ELR (cell line): ENCODE data around the gene WDR49.

Source experiments
- DNase-seq: peaks from one replicate; pipeline ENCODE4 v3.0.0-alpha.2; 2015; ENCODE audit warnings: low read depth

Gene WDR49

GRCh38 chr3:167653760-167654159 is at the start of gene WDR49:
Gene WDR49 (minus strand): TSS chr3:167653942. CDS start chr3:167653425, 517 bp downstream.
- DNase-seq = no peak

DNA sequence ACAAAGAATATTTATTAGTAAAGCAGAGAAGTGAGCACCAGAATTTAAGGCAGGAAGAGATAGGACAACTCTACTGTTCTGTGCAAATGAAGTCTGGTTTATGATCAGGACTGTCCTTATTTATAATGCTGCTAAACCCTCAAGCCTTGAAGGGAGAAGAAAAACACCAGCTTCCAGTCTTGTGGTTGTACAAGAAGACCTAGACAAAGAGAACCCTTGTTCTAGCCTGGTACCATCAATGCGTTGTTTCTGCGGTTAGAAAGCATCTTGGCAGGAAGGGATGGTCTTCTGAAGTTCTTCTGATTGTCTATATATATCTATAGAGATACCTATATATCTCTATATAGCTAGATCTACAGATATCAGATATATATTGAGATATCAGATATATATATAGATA is 47.2 kb upstream of the WDR49 start:
- no peak for DNase-seq

DNA sequence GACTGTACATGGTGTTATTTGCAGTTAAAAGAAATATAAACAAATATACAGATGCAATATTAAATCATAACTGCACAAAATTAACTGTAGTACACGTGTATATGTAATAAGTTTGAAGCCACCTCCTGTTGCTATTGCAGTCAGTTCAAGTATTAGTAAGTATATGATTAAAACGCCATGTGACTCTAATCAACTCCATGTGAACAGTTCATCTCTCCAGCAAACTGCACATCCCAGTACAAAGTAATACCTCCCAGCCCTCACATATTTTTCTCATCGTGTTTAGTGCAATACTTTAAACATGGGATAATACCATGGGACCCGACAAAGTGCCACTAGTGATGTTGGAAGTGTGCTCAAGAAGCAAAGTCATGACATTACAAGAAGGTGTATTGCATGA is 46.3 kb upstream of the WDR49 start:
- DNase-seq = no peak

- DNase-seq = no peak
Observed at GRCh38 chr3:167694121-167694520, 40.4 kb upstream of the WDR49 start.

GRCh38 chr3:167691366-167691765 is 37.6 kb upstream of the WDR49 start:
- DNase-seq = no peak

- DNase-seq = peak; percentile 78
Observed at GRCh38 chr3:167684388-167684993, 30.7 kb upstream of the WDR49 start.

- no peak for DNase-seq
Observed at GRCh38 chr3:167679526-167679925, 25.8 kb upstream of the WDR49 start.

DNA sequence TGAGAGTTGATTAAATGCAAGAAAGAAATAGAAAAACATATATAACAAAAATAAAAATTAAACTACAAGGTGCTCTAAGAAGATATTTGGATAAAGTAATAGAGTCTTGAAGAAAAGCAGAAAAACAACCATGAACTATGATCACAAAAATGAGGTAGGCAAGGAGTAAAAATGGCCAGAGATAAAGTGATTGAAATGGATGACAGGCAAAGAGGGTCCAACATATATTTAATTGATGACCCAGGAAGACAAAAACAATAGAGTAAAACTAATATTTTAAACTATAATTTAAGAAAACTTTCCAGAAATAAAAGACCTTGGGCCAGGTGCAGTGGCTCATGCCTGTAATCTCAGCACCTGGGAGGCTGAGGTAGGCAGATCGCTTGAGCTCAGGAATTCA is 22.1 kb upstream of the WDR49 start:
- no peak for DNase-seq

- DNase-seq = no peak
Observed at GRCh38 chr3:167673221-167673620, 19.5 kb upstream of the WDR49 start.

GRCh38 chr3:167671878-167672427 is 18.2 kb upstream of the WDR49 start:
- DNase-seq = no peak

DNA sequence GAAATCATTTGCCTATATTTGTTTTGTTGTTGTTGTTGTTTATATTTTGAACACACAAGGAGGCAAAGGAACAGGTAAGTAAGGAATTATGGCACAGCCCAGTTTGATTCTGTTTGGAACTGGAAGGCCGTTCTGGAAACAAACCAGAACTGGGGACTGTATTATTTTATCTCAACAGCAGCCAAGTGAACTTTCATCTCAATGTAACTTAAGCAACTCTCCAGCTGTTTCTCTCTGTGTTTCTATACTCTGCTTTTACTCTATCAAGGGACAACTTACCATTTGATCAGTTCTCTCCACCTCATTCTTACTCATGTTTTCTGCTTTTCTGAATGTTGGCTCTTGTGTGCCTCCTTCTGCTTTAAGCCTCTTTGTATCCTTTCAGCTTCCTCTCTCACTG is 16.0 kb upstream of the WDR49 start:
- DNase-seq = no peak

- no peak for DNase-seq
Observed at GRCh38 chr3:167668651-167669050, 14.9 kb upstream of the WDR49 start.

DNA sequence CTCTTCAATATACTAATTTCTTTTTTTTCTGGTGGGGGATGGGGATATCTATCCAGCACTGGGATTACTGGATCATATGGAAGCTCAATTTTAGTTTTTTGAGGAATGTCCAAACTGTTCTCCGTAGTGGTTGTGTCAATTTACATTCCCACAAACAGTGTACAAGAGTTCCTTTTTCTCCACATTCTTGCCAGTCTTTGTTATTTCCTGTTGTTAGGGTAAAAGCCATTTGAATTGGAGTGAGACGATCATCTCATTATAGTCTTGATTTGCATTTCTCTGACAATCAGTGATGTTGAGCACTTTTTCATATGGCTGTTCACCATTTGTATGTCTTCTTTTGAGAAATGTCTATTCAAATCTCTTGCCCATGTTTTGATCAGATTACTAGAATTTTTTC is 12.8 kb upstream of the WDR49 start:
- no peak for DNase-seq

GRCh38 chr3:167662919-167663400 is 9.2 kb upstream of the WDR49 start:
- DNase-seq = no peak

DNA sequence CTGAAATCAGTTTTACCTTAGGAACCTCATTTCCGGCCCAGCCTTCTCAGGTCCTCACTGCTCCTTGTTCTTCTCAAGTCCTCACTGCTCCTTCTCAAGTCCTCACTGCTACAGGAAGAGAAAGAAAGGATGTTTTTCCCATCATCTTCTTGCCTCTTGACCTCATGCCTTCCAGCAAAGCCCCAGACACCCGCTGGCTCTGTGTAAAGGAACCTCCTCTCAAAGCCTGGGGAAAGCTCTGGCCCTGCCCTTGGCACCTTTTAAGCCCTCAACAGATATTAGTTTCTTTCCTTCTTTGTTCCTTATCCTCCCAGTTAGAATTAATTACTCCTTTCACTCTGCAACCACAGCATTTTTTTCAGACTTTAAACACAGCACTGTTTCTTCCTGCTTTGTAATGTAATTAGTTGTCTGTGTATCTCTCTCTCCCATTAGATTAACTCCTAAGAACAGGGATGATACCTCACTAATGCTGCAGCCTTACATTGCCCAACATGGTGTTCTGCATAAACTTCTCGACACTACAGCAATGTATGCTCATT is 4.0 kb upstream of the WDR49 start:
- no peak for DNase-seq

DNA sequence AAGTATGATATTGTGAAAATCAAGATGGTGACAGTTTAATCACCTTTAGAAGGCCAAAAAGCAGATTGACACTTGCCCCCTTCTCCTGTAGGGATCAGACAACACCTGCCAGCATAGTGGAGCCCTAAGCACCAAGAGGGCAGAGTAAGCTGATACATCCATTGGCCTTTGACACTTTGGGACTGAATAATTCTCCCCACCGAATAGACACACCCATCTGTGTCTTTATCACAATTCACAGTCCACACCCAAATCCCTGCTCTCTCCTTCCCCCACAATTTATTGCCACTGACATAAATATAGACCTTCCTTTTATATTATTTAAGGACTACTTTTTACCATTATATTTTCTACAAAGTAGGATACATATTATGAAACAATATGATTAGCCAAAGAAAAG is 3.1 kb upstream of the WDR49 start:
- DNase-seq = no peak

DNA sequence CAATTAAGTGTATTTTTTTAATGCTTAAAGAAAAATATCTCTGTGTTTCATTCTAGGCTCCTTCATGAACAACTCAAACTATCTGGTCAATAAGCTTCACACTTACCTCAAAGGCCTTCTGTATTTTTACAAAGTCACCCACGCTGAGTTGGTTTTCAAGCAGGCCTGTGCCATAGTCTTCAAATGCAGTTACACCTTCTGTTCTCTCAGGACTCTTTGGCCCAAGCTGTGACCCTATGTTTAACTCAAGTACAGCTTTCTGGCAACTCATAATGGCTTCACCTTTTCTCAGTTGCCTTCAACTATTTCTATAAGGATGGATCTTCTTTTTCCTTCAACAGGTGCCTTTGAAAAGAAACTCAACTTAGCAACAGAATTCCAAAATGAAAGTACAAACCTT is 587 bp downstream of the WDR49 start:
- no peak for DNase-seq

- no peak for DNase-seq
Observed at GRCh38 chr3:167651826-167652225, 1.9 kb downstream of the WDR49 start.

DNA sequence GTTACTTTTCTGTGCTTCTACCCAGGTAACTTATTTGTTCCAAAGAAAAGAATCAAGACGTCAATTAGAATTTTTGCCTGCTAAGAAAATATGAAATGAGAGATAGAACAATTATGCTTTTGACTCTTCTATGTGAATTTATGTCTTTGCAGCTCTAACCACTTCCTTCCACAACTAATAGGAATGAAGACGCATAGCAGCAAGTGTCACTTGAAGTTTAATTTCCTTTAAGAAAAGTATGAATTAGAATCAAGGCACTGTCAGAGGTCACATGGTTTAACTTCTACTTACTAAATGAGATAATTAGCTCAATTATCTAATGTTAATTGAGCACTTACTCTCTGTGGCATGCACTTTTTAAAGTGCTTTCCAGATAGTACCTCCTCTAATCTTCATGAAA is 3.3 kb downstream of the WDR49 start:
- DNase-seq = no peak

DNA sequence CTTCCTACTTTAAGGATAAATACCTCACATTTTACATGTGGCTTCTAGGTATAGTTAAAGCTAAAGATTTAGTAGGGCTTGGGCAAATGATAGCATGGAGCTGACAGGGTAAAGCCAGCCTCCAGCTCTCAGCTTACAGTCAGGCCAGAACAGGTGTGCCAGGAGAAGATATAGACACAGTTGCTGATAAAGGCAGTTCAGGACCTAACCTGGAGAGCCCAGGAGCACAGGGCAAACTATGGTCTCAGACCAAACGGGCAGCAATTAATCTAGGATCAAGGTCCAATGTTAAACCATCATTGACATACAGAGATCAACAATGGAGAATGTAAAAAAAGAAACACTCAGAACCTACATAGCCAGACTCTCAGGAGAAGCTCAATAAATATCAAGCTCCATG is 4.0 kb downstream of the WDR49 start:
- no peak for DNase-seq

DNA sequence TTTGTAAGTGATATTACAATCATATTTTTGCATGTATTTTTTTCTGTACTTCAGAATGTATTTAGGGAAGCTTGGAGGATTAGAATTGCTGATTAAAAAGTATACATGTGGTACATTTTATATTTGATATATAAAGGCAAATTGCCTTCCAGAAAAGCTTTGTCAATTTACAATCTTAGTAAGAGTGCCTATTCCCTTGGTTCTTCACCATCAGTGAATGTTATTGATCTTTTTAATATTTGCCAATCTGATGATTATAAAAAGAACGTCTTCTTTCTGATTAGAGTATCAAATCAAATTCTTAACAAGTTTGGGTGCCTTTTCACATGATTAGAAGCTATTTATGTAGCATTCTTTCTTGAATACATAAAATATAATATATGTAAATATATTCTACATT is 9.1 kb downstream of the WDR49 start:
- DNase-seq = no peak

- no peak for DNase-seq
Observed at GRCh38 chr3:167631471-167631870, 22.3 kb downstream of the WDR49 start.

DNA sequence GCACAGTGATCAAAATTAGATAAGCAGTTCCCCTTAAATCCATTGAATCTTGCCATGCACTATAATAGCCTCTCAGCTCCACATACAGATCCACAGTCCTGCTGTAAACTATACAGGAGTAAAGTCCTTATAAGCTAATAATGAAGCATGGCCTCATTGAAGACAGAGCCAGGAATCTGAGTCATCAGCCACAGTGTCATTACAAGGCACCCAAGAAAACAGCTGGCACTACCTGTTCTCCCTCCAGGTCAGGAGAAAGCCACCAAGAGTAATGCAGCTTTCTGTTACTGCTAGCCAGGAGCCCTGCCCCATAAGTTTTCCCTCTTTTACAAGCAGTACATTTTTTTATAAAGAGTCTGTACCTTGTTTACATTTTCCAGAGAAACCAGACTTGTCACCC is 27.3 kb downstream of the WDR49 start:
- DNase-seq = no peak

- no peak for DNase-seq
Observed at GRCh38 chr3:167615030-167615429, 38.7 kb downstream of the WDR49 start.
